H9 (cell line): Measurements from ENCODE around the gene SLC2A1. TPM values are rescaled to one million over a fixed set of nuclear protein-coding genes. Genes with fewer than 3 reads are reported as not detected.

ENCODE experiments used
- DNase-seq: peaks from one replicate; pipeline ENCODE4 v3.0.0-alpha.2; 2017
- H2AFZ ChIP-seq: one replicate; pipeline ENCODE4 v1.6.1; 2013; ENCODE audit warnings: mild to moderate bottlenecking, low read length, control low read depth, moderate library complexity
- H2AK5ac ChIP-seq: 2 replicates; pipeline ENCODE4 v1.6.1; 2013; ENCODE audit warnings: low read length, control low read depth, mixed read lengths; ENCODE audit not compliant: insufficient read length
- H2BK120ac ChIP-seq: one replicate; pipeline ENCODE4 v1.6.1; 2013; ENCODE audit warnings: low read depth, mild to moderate bottlenecking, low read length, control low read depth, inconsistent platforms; ENCODE audit not compliant: poor library complexity, severe bottlenecking
- H2BK12ac ChIP-seq: 2 replicates; pipeline ENCODE4 v1.6.1; 2013; ENCODE audit warnings: low read length, control low read depth, mixed read lengths, low read depth; ENCODE audit not compliant: insufficient read length
- H2BK15ac ChIP-seq: 2 replicates; pipeline ENCODE4 v1.6.1; 2013; ENCODE audit warnings: low read depth, low read length, control low read depth
- H2BK20ac ChIP-seq: one replicate; pipeline ENCODE4 v1.6.1; 2013; ENCODE audit warnings: low read depth, mild to moderate bottlenecking, low read length, control low read depth, inconsistent platforms; ENCODE audit not compliant: poor library complexity, severe bottlenecking
- H2BK5ac ChIP-seq: 2 replicates; pipeline ENCODE4 v1.6.1; 2013; ENCODE audit warnings: low read length, control low read depth, mixed read lengths; ENCODE audit not compliant: insufficient read length
- H3K14ac ChIP-seq: 2 replicates; pipeline ENCODE4 v1.6.1; 2013; ENCODE audit warnings: low read length, control low read depth; ENCODE audit not compliant: insufficient read depth
- H3K18ac ChIP-seq: 2 replicates; pipeline ENCODE4 v1.6.1; 2013; ENCODE audit warnings: low read depth, mild to moderate bottlenecking, mixed read lengths, low read length, control low read depth; ENCODE audit not compliant: insufficient read length
- H3K23ac ChIP-seq: 2 replicates; pipeline ENCODE4 v1.6.1; 2013; ENCODE audit warnings: low read length, control low read depth, mixed read lengths, low read depth; ENCODE audit not compliant: insufficient read length
- H3K23me2 ChIP-seq: 2 replicates; pipeline ENCODE4 v1.6.1; 2013; ENCODE audit warnings: low read depth, mild to moderate bottlenecking, mixed read lengths, low read length, control low read depth; ENCODE audit not compliant: insufficient read length, poor library complexity, severe bottlenecking
- H3K27ac ChIP-seq: 2 replicates; pipeline ENCODE4 v1.5.1; 2013; ENCODE audit warnings: low read length, control low read depth, mixed read lengths, low read depth; ENCODE audit not compliant: insufficient read length
- H3K27me3 ChIP-seq: 2 replicates; pipeline ENCODE4 v1.6.1; 2013; ENCODE audit warnings: low read length, control low read depth, inconsistent platforms; ENCODE audit not compliant: insufficient read depth
- H3K4ac ChIP-seq: 2 replicates; pipeline ENCODE4 v1.6.1; 2013; ENCODE audit warnings: low read depth, mild to moderate bottlenecking, control low read depth, inconsistent platforms, low read length, moderate library complexity
- H3K4me1 ChIP-seq: 2 replicates; pipeline ENCODE4 v1.6.1; 2013; ENCODE audit warnings: low read length, control low read depth, inconsistent platforms; ENCODE audit not compliant: insufficient read depth
- H3K4me2 ChIP-seq: 2 replicates; pipeline ENCODE4 v1.6.1; 2013; ENCODE audit warnings: low read length, control low read depth, mixed read lengths; ENCODE audit not compliant: insufficient read length, insufficient read depth
- H3K56ac ChIP-seq: 2 replicates; pipeline ENCODE4 v1.6.1; 2013; ENCODE audit warnings: low read depth, mild to moderate bottlenecking, mixed read lengths, low read length, control low read depth; ENCODE audit not compliant: insufficient read length
- H3K79me1 ChIP-seq: 2 replicates; pipeline ENCODE4 v1.6.1; 2013; ENCODE audit warnings: low read depth, mild to moderate bottlenecking, moderate library complexity, low read length, control low read depth, inconsistent platforms; ENCODE audit not compliant: insufficient read depth, poor library complexity, severe bottlenecking
- H3K79me2 ChIP-seq: 2 replicates; pipeline ENCODE4 v1.6.1; 2013; ENCODE audit warnings: low read length, control low read depth, inconsistent platforms; ENCODE audit not compliant: insufficient read depth
- H3K9ac ChIP-seq: 2 replicates; pipeline ENCODE4 v1.6.1; 2013; ENCODE audit warnings: low read length, control low read depth, mixed read lengths; ENCODE audit not compliant: insufficient read length; ENCODE audit errors: extremely low read depth
- H3K9me3 ChIP-seq: one replicate; pipeline ENCODE4 v1.6.1; 2013; ENCODE audit warnings: low read depth, low read length, inconsistent platforms; ENCODE audit not compliant: control insufficient read depth
- H3T11ph ChIP-seq: one replicate; pipeline ENCODE4 v1.6.1; 2013; ENCODE audit warnings: mild to moderate bottlenecking, low read length, control low read depth, inconsistent platforms
- H4K20me1 ChIP-seq: one replicate; pipeline ENCODE4 v1.6.1; 2013; ENCODE audit not compliant: control insufficient read depth, insufficient read length, insufficient read depth
- H4K5ac ChIP-seq: 2 replicates; pipeline ENCODE4 v1.6.1; 2013; ENCODE audit warnings: low read depth, mild to moderate bottlenecking, mixed read lengths, low read length, control low read depth; ENCODE audit not compliant: insufficient read length
- H4K8ac ChIP-seq: replicated peaks from 2 replicates; pipeline ENCODE4 v1.6.1; 2013; ENCODE audit warnings: low read length, control low read depth, mixed read lengths, low read depth; ENCODE audit not compliant: insufficient read length
- H4K91ac ChIP-seq: 2 replicates; pipeline ENCODE4 v1.6.1; 2013; ENCODE audit warnings: low read depth, mild to moderate bottlenecking, moderate library complexity, mixed read lengths, low read length, control low read depth; ENCODE audit not compliant: insufficient read length
- H3K27ac Mint-ChIP-seq, 3 experiments: 2 replicates in 2 of 3; 3 replicates in 1 of 3; pipeline ENCODE4 v1.8.0; 2020 to 2021; ENCODE audit warnings: mixed read lengths in 3 of 3, mild to moderate bottlenecking in 1 of 3, moderate library complexity in 1 of 3
- H3K27me3 Mint-ChIP-seq: 2 replicates; pipeline ENCODE4 v1.8.0; 2021; ENCODE audit warnings: low read depth, mild to moderate bottlenecking, moderate library complexity, mixed read lengths
- H3K36me3 Mint-ChIP-seq, 3 experiments: 2 replicates in 2 of 3; 3 replicates in 1 of 3; pipeline ENCODE4 v1.8.0; 2020 to 2021; ENCODE audit warnings: low read depth in 3 of 3, mixed read lengths in 3 of 3; ENCODE audit not compliant: insufficient read depth in 1 of 3
- H3K4me1 Mint-ChIP-seq, 2 experiments: 2 replicates each; pipeline ENCODE4 v1.8.0; 2020; ENCODE audit warnings: mixed read lengths in 2 of 2
- H3K4me3 Mint-ChIP-seq, 2 experiments: 2 replicates in 1 of 2; 3 replicates in 1 of 2; pipeline ENCODE4 v1.8.0; 2020 to 2021; ENCODE audit warnings: mild to moderate bottlenecking in 2 of 2, mixed read lengths in 2 of 2, moderate library complexity in 1 of 2
- H3K9me3 Mint-ChIP-seq, 2 experiments: 2 replicates in 1 of 2; 3 replicates in 1 of 2; pipeline ENCODE4 v1.8.0; 2020; ENCODE audit warnings: mild to moderate bottlenecking in 2 of 2, mixed read lengths in 2 of 2, moderate library complexity in 1 of 2
- CTCF ChIP-seq: fragments of 200-600 bp; sonication (generic); conservative IDR thresholded peaks from 3 replicates; pipeline ENCODE4 v1.8.0; 2021; ENCODE audit warnings: antibody characterized with exemption, mild to moderate bottlenecking
- WGBS: extraction: QIAGEN DNeasy Blood & Tissue Kit; methylation state at CpG from one replicate; pipeline ENCODE4 v1.1.7; 2013; ENCODE audit warnings: missing lambda C conversion rate, low lambda C conversion rate, mixed read lengths; ENCODE audit not compliant: insufficient read length; ENCODE audit errors: extremely low coverage; 5-methylcytosine and 5-hydroxymethylcytosine counted together
- total RNA-seq: library from RNA; stranded (reverse); gene quantifications from 2 replicates; pipeline ENCODE4 v1.2.1, GENCODE V29; 2021

Gene SLC2A1
- total RNA-seq, 1 experiment from 2014 or later, result 186 TPM

DNA sequence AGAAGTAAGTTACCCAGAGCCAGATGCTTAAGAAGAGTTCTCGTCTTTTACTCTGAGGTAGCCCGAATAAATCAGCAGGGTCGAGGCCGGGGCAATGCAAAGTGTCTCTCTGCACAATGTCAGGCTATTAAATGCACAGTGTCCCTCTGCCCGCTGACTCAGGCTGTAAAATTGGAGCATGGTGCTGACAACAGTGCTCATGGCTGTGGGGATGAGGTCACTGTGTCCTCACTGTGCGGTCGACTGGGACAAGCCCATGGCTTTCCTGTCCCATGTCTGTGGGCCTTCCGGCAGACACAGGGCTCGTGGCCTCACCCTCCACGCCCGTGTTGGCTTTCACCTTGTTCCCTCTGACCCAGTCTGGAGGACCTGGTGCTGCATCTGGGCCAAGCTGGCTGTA lies 14.6 kb upstream of the SLC2A1 start:
- Histone ChIP-seq H4K8ac (no peak overlapping the region), H3K79me2 (no peaks in the 10 kb centered on the region), H4K20me1 (no peaks in the 10 kb centered on the region), H4K91ac (no peak overlapping the region), H3K14ac (no peak overlapping the region), H2BK15ac (no peak overlapping the region), H3K23me2 (no peaks in the 10 kb centered on the region), H3K23ac (no peak overlapping the region), H3K4me2 (no peak overlapping the region), H2AK5ac (no peak overlapping the region), H3K27me3 (no peaks in the 10 kb centered on the region), H3K56ac (no peak overlapping the region), H2BK5ac (no peak overlapping the region), H2BK120ac (no peak overlapping the region), H2AFZ (no peak overlapping the region), H3K9me3 (no peaks in the 10 kb centered on the region), H2BK12ac (no peak overlapping the region), H3T11ph (no peak overlapping the region), H3K4me1 (peaks cover 9% of the 10 kb centered on the region; the same call in 1 of the 2 replicates), H3K18ac (no peak overlapping the region), H3K27ac (no peak overlapping the region), H3K9ac (no peak overlapping the region), H3K79me1 (no peaks in the 10 kb centered on the region), H4K5ac (no peak overlapping the region), H2BK20ac (no peak overlapping the region), H3K4ac (no peak overlapping the region)
- no CpG with 5 or more reads among the region's 11 CpGs for WGBS
- H3K27me3 Mint-ChIP-seq, result no peaks in the 10 kb centered on the region
- peak overlapping the region in 2 of 3 experiments; percentile 12 to 59; a peak in 1 of 7 replicates for H3K27ac Mint-ChIP-seq
- no peak for DNase-seq
- H3K4me3 Mint-ChIP-seq, result no peak overlapping the region
- H3K4me1 Mint-ChIP-seq, result peaks cover 9 to 14% of the 10 kb centered on the region in 2 experiments
- H3K36me3 Mint-ChIP-seq, result peaks cover 18 to 47% (median 41%) of the 10 kb centered on the region in 3 experiments; a peak in 6 of 7 replicates
- H3K9me3 Mint-ChIP-seq, result no peaks in the 10 kb centered on the region
- TF ChIP-seq CTCF, result no peak
